A204.1 (cell line): Measurements from ENCODE around the gene DHX58.

ENCODE experiments used
- FAIRE-seq: peaks from 2 replicates; lab custom pipeline; 2012; peaks lifted over from hg19 to GRCh38; lab: Jason Lieb, UNC

DHX58 gene

GRCh38 chr17:42129109-42129837, 16.8 kb upstream of the DHX58 start:
- FAIRE-seq, result no peak

- FAIRE-seq, result no peak
Measured at GRCh38 chr17:42127414-42127813, 14.9 kb upstream of the DHX58 start.

GRCh38 chr17:42126836-42127235, 14.3 kb upstream of the DHX58 start:
- no peak for FAIRE-seq

GRCh38 chr17:42125565-42125964, 13.1 kb upstream of the DHX58 start:
- FAIRE-seq, result no peak

GRCh38 chr17:42124256-42124655, 11.7 kb upstream of the DHX58 start:
- no peak for FAIRE-seq

GRCh38 chr17:42122371-42123303, 10.1 kb upstream of the DHX58 start, which contains the start of gene HSPB9:
TSS of gene HSPB9 (plus strand) at chr17:42122804. CDS start at chr17:42122851, 47 bp downstream.
- no peak for FAIRE-seq

- no peak for FAIRE-seq
Measured at GRCh38 chr17:42120770-42121769, 8.6 kb upstream of the DHX58 start, which contains the start of gene KAT2A. TSS of gene KAT2A (minus strand) at chr17:42121367. CDS start at chr17:42121304, 63 bp downstream.

- FAIRE-seq, result no peak
Measured at GRCh38 chr17:42120161-42120769, 7.8 kb upstream of the DHX58 start.

GRCh38 chr17:42119301-42119700, 6.8 kb upstream of the DHX58 start:
- no peak for FAIRE-seq

- no peak for FAIRE-seq
Measured at GRCh38 chr17:42118545-42118944, 6.0 kb upstream of the DHX58 start.

- FAIRE-seq, result no peak
Measured at GRCh38 chr17:42118126-42118510, 5.6 kb upstream of the DHX58 start.

- FAIRE-seq, result no peak
Measured at GRCh38 chr17:42117397-42118125, 5.0 kb upstream of the DHX58 start.

- peak; percentile 39 for FAIRE-seq
Measured at GRCh38 chr17:42116705-42117396, 4.3 kb upstream of the DHX58 start.

- FAIRE-seq, result no peak
Measured at GRCh38 chr17:42114118-42114517, 1.6 kb upstream of the DHX58 start.

- no peak for FAIRE-seq
Measured at GRCh38 chr17:42113293-42114069, 967 bp upstream of the DHX58 start.

GRCh38 chr17:42111871-42112551, 503 bp downstream of the DHX58 start:
- FAIRE-seq, result no peak

GRCh38 chr17:42111265-42111636, 1.3 kb downstream of the DHX58 start:
- FAIRE-seq, result no peak

GRCh38 chr17:42110301-42111264, 1.9 kb downstream of the DHX58 start:
- FAIRE-seq, result no peak
